GM23248 (cell line): Measurements from ENCODE around the gene ZNF660. TPM values are rescaled to one million over a fixed set of nuclear protein-coding genes. Genes with fewer than 3 reads are reported as not detected.

Experiments
- DNase-seq: peaks from one replicate; pipeline ENCODE4 v3.0.0-alpha.2; 2015
- H2AFZ ChIP-seq: fragments of 200-600 bp; sonication (generic); 2 replicates; pipeline ENCODE4 v1.6.1; 2016; ENCODE audit warnings: antibody characterized with exemption
- H3F3A ChIP-seq: fragments of 200-600 bp; sonication (generic); 2 replicates; pipeline ENCODE4 v1.6.1; 2016; ENCODE audit warnings: mild to moderate bottlenecking, antibody characterized with exemption, mixed run types; ENCODE audit not compliant: insufficient read depth
- H3K27ac ChIP-seq: fragments of 200-600 bp; sonication (generic); 2 replicates; pipeline ENCODE4 v1.5.1; 2016; ENCODE audit warnings: mild to moderate bottlenecking
- H3K27me3 ChIP-seq: fragments of 200-600 bp; sonication (generic); replicated peaks from 2 replicates; pipeline ENCODE4 v1.6.1; 2016; ENCODE audit warnings: mild to moderate bottlenecking; ENCODE audit not compliant: insufficient read depth
- H3K36me3 ChIP-seq: fragments of 200-600 bp; sonication (generic); 2 replicates; pipeline ENCODE4 v1.6.1; 2016; ENCODE audit warnings: low read depth, mild to moderate bottlenecking
- H3K4me1 ChIP-seq: fragments of 200-600 bp; sonication (generic); 2 replicates; pipeline ENCODE4 v1.6.1; 2016; ENCODE audit warnings: mild to moderate bottlenecking; ENCODE audit not compliant: insufficient read depth
- H3K4me2 ChIP-seq: fragments of 200-600 bp; sonication (generic); one replicate; pipeline ENCODE4 v1.6.1; 2016; ENCODE audit warnings: mild to moderate bottlenecking; ENCODE audit not compliant: unreplicated experiment
- H3K4me3 ChIP-seq: fragments of 200-600 bp; sonication (generic); 2 replicates; pipeline ENCODE4 v1.5.1; 2016; ENCODE audit warnings: mild to moderate bottlenecking
- H3K79me2 ChIP-seq: fragments of 200-600 bp; sonication (generic); 2 replicates; pipeline ENCODE4 v1.6.1; 2016; ENCODE audit warnings: mild to moderate bottlenecking; ENCODE audit not compliant: insufficient read depth
- H3K9ac ChIP-seq: fragments of 200-600 bp; sonication (generic); 2 replicates; pipeline ENCODE4 v1.6.1; 2016; ENCODE audit warnings: mild to moderate bottlenecking
- H3K9me2 ChIP-seq: fragments of 200-600 bp; sonication (generic); 2 replicates; pipeline ENCODE4 v1.6.1; 2016; ENCODE audit warnings: mixed run types, mild to moderate bottlenecking, moderate library complexity; ENCODE audit not compliant: insufficient read depth
- H3K9me3 ChIP-seq: fragments of 200-600 bp; sonication (generic); one replicate; pipeline ENCODE4 v1.6.1; 2017; ENCODE audit warnings: low read depth
- H4K20me1 ChIP-seq: fragments of 200-600 bp; sonication (generic); 2 replicates; pipeline ENCODE4 v1.6.0; 2016; ENCODE audit not compliant: insufficient read depth
- EZH2 ChIP-seq: fragments of 200-600 bp; sonication (generic); IDR thresholded peaks from 2 replicates; pipeline ENCODE4 v1.6.1; 2018; ENCODE audit warnings: antibody characterized with exemption, mild to moderate bottlenecking; ENCODE audit not compliant: insufficient read depth, poor library complexity, severe bottlenecking
- EZH2phosphoT487 ChIP-seq: fragments of 200-600 bp; sonication (generic); IDR thresholded peaks from 2 replicates; pipeline ENCODE4 v1.6.1; 2018; ENCODE audit warnings: antibody characterized with exemption, moderate library complexity, mild to moderate bottlenecking, low read depth; ENCODE audit not compliant: insufficient read depth
- WGBS, 2 experiments: methylation state at CpG; one replicate each; pipeline ENCODE4 v1.1.6; 2015 to 2017; ENCODE audit warnings: low lambda C conversion rate in 2 of 2, low coverage in 1 of 2; ENCODE audit errors: missing lambda C conversion rate in 2 of 2; 5-methylcytosine and 5-hydroxymethylcytosine counted together
- in situ Hi-C: fragments of 300-500 bp; cut with MboI; formaldehyde crosslinking; loops from 2 replicates; pipeline ENCODE4 v1.15.0; 2020
- polyA plus RNA-seq: library from polyadenylated mRNA; unstranded; fragments of >200 nt; fragmentation: Nextera tagmentation; extraction: Ambion mirVana; gene quantifications from 2 replicates; pipeline ENCODE4 v1.2.1, GENCODE V29; 2016
- total RNA-seq: library from RNA; depleted of rRNA; stranded (reverse); fragments of >200 nt; shearing (Covaris generic); gene quantifications from 2 replicates; pipeline ENCODE4 v1.2.3, GENCODE V29; 2014

Gene ZNF660
- total and polyA plus RNA-seq, 2 experiments from 2014 or later, result 0.97 to 1.2 TPM

DNA sequence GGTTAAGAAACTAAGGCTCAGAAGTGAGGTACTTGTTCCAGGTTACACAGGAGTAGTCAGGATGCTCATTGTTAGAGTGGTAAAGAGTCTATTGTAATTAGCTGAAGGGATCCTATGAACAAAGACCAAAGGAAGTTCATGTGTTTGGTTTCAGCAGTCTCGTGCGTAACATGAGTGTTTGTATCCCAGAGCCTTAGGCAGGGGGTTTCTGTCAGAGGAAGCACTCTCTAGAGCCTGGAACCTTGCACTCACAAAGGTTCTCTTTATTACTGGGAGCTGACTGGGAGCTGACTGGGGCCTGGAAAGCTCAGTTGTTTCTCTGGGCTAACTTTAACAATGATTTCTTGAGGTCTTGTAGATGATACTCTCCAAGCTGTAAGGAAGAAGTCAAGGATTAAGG is 44.0 kb downstream of the ZNF660 start:
- 100% methylated on average over 2 of the region's 2 CpGs for WGBS, 2 experiments
- in situ Hi-C loops, result no loop called here
- no peak overlapping the region for H2AFZ ChIP-seq

DNA sequence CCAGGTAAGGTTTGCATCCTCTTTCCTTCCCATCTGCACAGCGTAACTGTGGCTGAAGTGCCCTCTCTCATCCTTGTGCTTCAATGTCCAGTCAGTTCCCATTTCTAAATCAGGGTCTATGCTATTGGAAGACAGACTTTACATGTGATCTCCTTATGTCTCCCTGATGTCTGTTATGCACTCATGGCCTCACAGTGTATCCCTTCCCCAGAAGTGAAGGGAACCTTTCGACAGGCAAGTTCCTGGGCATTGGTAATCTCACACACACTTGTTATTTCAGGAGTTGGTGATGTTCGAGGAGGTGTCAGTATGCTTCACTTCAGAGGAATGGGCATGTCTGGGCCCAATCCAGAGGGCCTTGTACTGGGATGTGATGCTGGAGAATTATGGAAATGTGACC is 47.4 kb downstream of the ZNF660 start:
- Histone ChIP-seq H3F3A (no peaks in the 10 kb centered on the region), H3K27ac (no peak overlapping the region), H3K79me2 (peaks cover 81% of the 10 kb centered on the region), H2AFZ (no peak overlapping the region), H3K4me3 (no peak overlapping the region), H3K9me3 (no peaks in the 10 kb centered on the region), H3K4me1 (no peaks in the 10 kb centered on the region), H3K27me3 (no peaks in the 10 kb centered on the region), H4K20me1 (no peaks in the 10 kb centered on the region), H3K9me2 (no peaks in the 10 kb centered on the region), H3K4me2 (no peak overlapping the region), H3K9ac (no peak overlapping the region), H3K36me3 (peaks cover 36% of the 10 kb centered on the region)
- in situ Hi-C loops, result no loop called here
- 82 to 89% methylated on average over 3 of the region's 3 CpGs for WGBS, 2 experiments
- TF ChIP-seq EZH2 (no peak), EZH2phosphoT487 (no peak)
- no peak for DNase-seq

More for the DNA sequence above, 44.0 kb downstream of the ZNF660 start:
- peaks cover 14% of the 10 kb centered on the region; the same call in 1 of the 2 replicates for H3K36me3 ChIP-seq
- no peaks in the 10 kb centered on the region for H3K27me3 ChIP-seq
- no peak for DNase-seq
- no peak for TF ChIP-seq EZH2
- TF ChIP-seq EZH2phosphoT487, result no peak
- H3F3A ChIP-seq, result peaks cover 22% of the 10 kb centered on the region
- H3K4me3 ChIP-seq, result no peak overlapping the region
- H3K79me2 ChIP-seq, result peaks cover 72% of the 10 kb centered on the region
- H4K20me1 ChIP-seq, result no peaks in the 10 kb centered on the region
- H3K4me2 ChIP-seq, result no peak overlapping the region
- no peak overlapping the region for H3K27ac ChIP-seq
- H3K9ac ChIP-seq, result no peak overlapping the region
- no peaks in the 10 kb centered on the region for H3K9me2 ChIP-seq
- no peaks in the 10 kb centered on the region for H3K9me3 ChIP-seq
- H3K4me1 ChIP-seq, result peaks cover 19% of the 10 kb centered on the region

DNA sequence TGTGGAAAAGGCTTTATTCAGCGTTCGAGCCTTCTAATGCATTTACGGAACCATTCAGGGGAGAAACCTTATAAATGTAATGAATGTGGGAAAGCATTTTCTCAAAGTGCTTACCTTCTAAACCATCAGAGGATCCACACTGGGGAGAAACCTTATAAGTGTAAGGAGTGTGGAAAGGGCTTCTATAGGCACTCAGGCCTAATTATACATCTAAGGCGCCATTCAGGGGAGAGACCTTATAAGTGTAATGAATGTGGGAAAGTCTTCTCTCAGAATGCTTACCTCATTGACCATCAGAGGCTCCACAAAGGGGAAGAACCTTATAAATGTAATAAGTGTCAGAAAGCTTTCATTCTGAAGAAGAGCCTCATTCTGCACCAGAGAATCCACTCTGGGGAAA is 57.6 kb downstream of the ZNF660 start:
- H3F3A ChIP-seq, result peaks cover 16% of the 10 kb centered on the region; the same call in 1 of the 2 replicates
- in situ Hi-C loops, result no loop called here
- 99 to 100% methylated on average over 4 of the region's 4 CpGs for WGBS, 2 experiments
- H3K9ac ChIP-seq, result no peak overlapping the region
- no peak overlapping the region for H3K4me2 ChIP-seq
- DNase-seq, result no peak
- no peaks in the 10 kb centered on the region for H3K9me3 ChIP-seq
- no peaks in the 10 kb centered on the region for H3K27me3 ChIP-seq
- H3K36me3 ChIP-seq, result peaks cover 63% of the 10 kb centered on the region
- H3K9me2 ChIP-seq, result no peaks in the 10 kb centered on the region
- no peak overlapping the region for H3K4me3 ChIP-seq
- H3K79me2 ChIP-seq, result peaks cover 54% of the 10 kb centered on the region
- TF ChIP-seq EZH2 (no peak), EZH2phosphoT487 (no peak)
- no peaks in the 10 kb centered on the region for H3K4me1 ChIP-seq
- no peak overlapping the region for H2AFZ ChIP-seq
- H4K20me1 ChIP-seq, result no peaks in the 10 kb centered on the region
- no peak overlapping the region for H3K27ac ChIP-seq

DNA sequence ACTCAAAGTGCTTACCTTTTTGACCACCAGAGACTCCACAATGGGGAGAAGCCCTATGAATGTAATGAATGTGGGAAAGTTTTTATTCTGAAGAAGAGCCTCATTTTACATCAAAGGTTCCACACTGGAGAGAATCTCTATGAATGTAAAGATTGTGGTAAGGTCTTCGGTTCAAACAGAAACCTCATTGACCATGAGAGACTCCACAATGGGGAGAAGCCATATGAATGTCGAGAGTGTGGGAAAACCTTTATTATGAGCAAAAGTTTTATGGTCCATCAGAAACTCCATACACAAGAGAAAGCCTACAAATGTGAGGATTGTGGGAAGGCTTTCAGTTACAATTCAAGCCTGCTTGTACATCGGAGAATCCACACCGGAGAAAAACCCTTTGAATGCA is 58.3 kb downstream of the ZNF660 start:
- no peaks in the 10 kb centered on the region for H4K20me1 ChIP-seq

More for the DNA sequence above, 58.3 kb downstream of the ZNF660 start:
- Histone ChIP-seq H3K9ac (no peak overlapping the region), H3K27me3 (no peaks in the 10 kb centered on the region), H3K9me3 (no peaks in the 10 kb centered on the region), H3K79me2 (peaks cover 54% of the 10 kb centered on the region), H3K4me1 (no peaks in the 10 kb centered on the region), H3K4me3 (no peak overlapping the region), H3K27ac (no peak overlapping the region), H3K9me2 (no peaks in the 10 kb centered on the region), H3F3A (peaks cover 22% of the 10 kb centered on the region; the same call in 1 of the 2 replicates), H3K4me2 (no peak overlapping the region), H2AFZ (no peak overlapping the region), H3K36me3 (peaks cover 59% of the 10 kb centered on the region)
- in situ Hi-C loops, result no loop called here
- 96 to 98% methylated on average over 4 of the region's 4 CpGs for WGBS, 2 experiments
- no peak for DNase-seq
- TF ChIP-seq EZH2 (no peak), EZH2phosphoT487 (no peak)
